HG03135 (cell line): ENCODE measurements around the gene CNKSR3.

ENCODE experiments used
- ATAC-seq: cut with Tn5 transposase; IDR thresholded peaks from one replicate; pipeline ENCODE4 v1.9.1; 2021; ENCODE audit warnings: mild to moderate bottlenecking, moderate library complexity; ENCODE audit not compliant: unreplicated experiment

The CNKSR3 gene

GRCh38 chr6:154504102-154504501 lies 6.4 kb downstream of the CNKSR3 start:
- ATAC-seq, result no peak

GRCh38 chr6:154503658-154504057 lies 6.8 kb downstream of the CNKSR3 start:
- no peak for ATAC-seq

GRCh38 chr6:154502553-154502952 lies 7.9 kb downstream of the CNKSR3 start:
- no peak for ATAC-seq

GRCh38 chr6:154501578-154501868 lies 9.0 kb downstream of the CNKSR3 start:
- ATAC-seq, result no peak

- no peak for ATAC-seq
These were observed 9.5 kb downstream of the CNKSR3 start for GRCh38 chr6:154500769-154501577.

GRCh38 chr6:154499855-154500589 lies 10.5 kb downstream of the CNKSR3 start:
- ATAC-seq, result no peak

- ATAC-seq, result no peak
These were observed 12.0 kb downstream of the CNKSR3 start for GRCh38 chr6:154498340-154498934.

GRCh38 chr6:154496793-154497517 lies 13.5 kb downstream of the CNKSR3 start:
- no peak for ATAC-seq

GRCh38 chr6:154496186-154496585 lies 14.3 kb downstream of the CNKSR3 start:
- ATAC-seq, result no peak

GRCh38 chr6:154494592-154495311 lies 15.7 kb downstream of the CNKSR3 start:
- no peak for ATAC-seq

GRCh38 chr6:154491567-154492470 lies 18.7 kb downstream of the CNKSR3 start:
- no peak for ATAC-seq

GRCh38 chr6:154489822-154490221 lies 20.7 kb downstream of the CNKSR3 start:
- ATAC-seq, result no peak

- no peak for ATAC-seq
These were observed 21.6 kb downstream of the CNKSR3 start for GRCh38 chr6:154488802-154489437.

GRCh38 chr6:154488248-154488593 lies 22.3 kb downstream of the CNKSR3 start:
- ATAC-seq, result no peak

- no peak for ATAC-seq
These were observed 22.9 kb downstream of the CNKSR3 start for GRCh38 chr6:154487367-154488247.

GRCh38 chr6:154485815-154486214 lies 24.7 kb downstream of the CNKSR3 start:
- no peak for ATAC-seq

GRCh38 chr6:154484942-154485341 lies 25.5 kb downstream of the CNKSR3 start:
- no peak for ATAC-seq

- no peak for ATAC-seq
These were observed 27.6 kb downstream of the CNKSR3 start for GRCh38 chr6:154482858-154483257.
